PC-9 (cell line): ENCODE measurements around the gene RYR3. TPM values are rescaled to one million over a fixed set of nuclear protein-coding genes. Genes with fewer than 3 reads are reported as not detected.

Source experiments
- BruUV-seq: library from RNA; stranded (reverse); fragments of 400-500 nt; replicated peaks from 2 replicates; lab custom pipeline; 2021; lab: Mats Ljungman, UMichigan
- CTCF ChIA-PET: fragments of 300-600 bp; sonication (Branson Sonifier 250); formaldehyde crosslinking; loops from one replicate; lab custom pipeline; 2022; ENCODE audit warnings: antibody characterized with exemption; lab: Charles Lee
- POLR2A ChIA-PET: fragments of 300-600 bp; sonication (Branson Sonifier 250); formaldehyde crosslinking; loops from one replicate; lab custom pipeline; 2022; ENCODE audit warnings: antibody characterized with exemption; ENCODE audit not compliant: unreplicated experiment; lab: Charles Lee
- DNase-seq, 2 experiments: peaks; one replicate each; pipeline versions ENCODE4 v3.0.0 to v3.0.0-alpha.2; 2015 to 2022; ENCODE audit warnings: mixed read lengths in 1 of 2
- H2AFZ ChIP-seq: fragments of 200-600 bp; sonication (generic); 2 replicates; pipeline ENCODE4 v1.8.1; 2017; ENCODE audit warnings: antibody characterized with exemption
- H3F3A ChIP-seq: fragments of 200-600 bp; sonication (generic); 2 replicates; pipeline ENCODE4 v1.8.1; 2017; ENCODE audit warnings: antibody characterized with exemption, mild to moderate bottlenecking, low read depth; ENCODE audit not compliant: insufficient read depth
- H3K27ac ChIP-seq: fragments of 200-600 bp; sonication (generic); 2 replicates; pipeline ENCODE4 v1.6.1; 2016; ENCODE audit warnings: mixed run types
- H3K27me3 ChIP-seq: fragments of 200-600 bp; sonication (generic); 2 replicates; pipeline ENCODE4 v1.6.1; 2016; ENCODE audit warnings: low read depth, mixed run types; ENCODE audit not compliant: insufficient read depth
- H3K36me3 ChIP-seq: fragments of 200-600 bp; sonication (generic); 2 replicates; pipeline ENCODE4 v1.6.1; 2016; ENCODE audit warnings: low read depth, mixed run types
- H3K4me1 ChIP-seq: fragments of 200-600 bp; sonication (generic); replicated peaks from 2 replicates; pipeline ENCODE4 v1.6.1; 2016; ENCODE audit warnings: mixed run types; ENCODE audit not compliant: insufficient read depth
- H3K4me2 ChIP-seq: fragments of 200-600 bp; sonication (generic); 2 replicates; pipeline ENCODE4 v1.6.1; 2017; ENCODE audit warnings: mixed run types
- H3K4me3 ChIP-seq: fragments of 200-600 bp; sonication (generic); 2 replicates; pipeline ENCODE4 v1.6.1; 2016; ENCODE audit warnings: mixed run types
- H3K79me2 ChIP-seq: fragments of 200-600 bp; sonication (generic); 2 replicates; pipeline ENCODE4 v1.6.1; 2017; ENCODE audit warnings: low read depth, mixed run types
- H3K9me2 ChIP-seq: fragments of 200-600 bp; sonication (generic); 2 replicates; pipeline ENCODE4 v1.8.1; 2017; ENCODE audit warnings: mild to moderate bottlenecking; ENCODE audit not compliant: insufficient read depth
- H3K9me3 ChIP-seq: fragments of 200-600 bp; sonication (generic); 2 replicates; pipeline ENCODE4 v1.8.1; 2016; ENCODE audit warnings: low read depth; ENCODE audit not compliant: insufficient read depth
- H4K20me1 ChIP-seq: fragments of 200-600 bp; sonication (generic); 2 replicates; pipeline ENCODE4 v1.8.1; 2017; ENCODE audit not compliant: insufficient read depth
- CTCF ChIP-seq: fragments of 200-600 bp; sonication (generic); conservative IDR thresholded peaks from 2 replicates; pipeline ENCODE4 v1.6.1; 2017; ENCODE audit warnings: mixed run types, antibody characterized with exemption, mild to moderate bottlenecking, moderate library complexity
- EZH2 ChIP-seq: fragments of 200-600 bp; sonication (generic); IDR thresholded peaks from 2 replicates; pipeline ENCODE4 v1.8.0; 2017; ENCODE audit warnings: antibody characterized with exemption, low read depth
- intact Hi-C: fragments of 100-400 bp; cut with micrococcal nuclease; formaldehyde crosslinking; loops from one replicate; pipeline ENCODE4 v1.10.0; 2022; ENCODE audit not compliant: unreplicated experiment
- total RNA-seq: library from RNA; stranded (reverse); gene quantifications from 2 replicates; pipeline ENCODE4 v1.2.3, GENCODE V29; 2021

RYR3 gene
- total RNA-seq, 1 experiment from 2014 or later = 0.15 TPM

GRCh38 chr15:33729653-33730052, 418.9 kb downstream of the RYR3 start:
- H3K9me3 ChIP-seq = no peaks in the 10 kb centered on the region

GRCh38 chr15:33730815-33731214, 420.0 kb downstream of the RYR3 start:
- BruUV-seq = no TSS peak
- no peak for TF ChIP-seq EZH2
- no peak for TF ChIP-seq CTCF
- Histone ChIP-seq H3K79me2 (no peaks in the 10 kb centered on the region), H3K4me1 (no peaks in the 10 kb centered on the region), H3K36me3 (no peaks in the 10 kb centered on the region), H3K27ac (no peak overlapping the region), H3K4me2 (no peak overlapping the region), H2AFZ (no peak overlapping the region), H3K27me3 (no peaks in the 10 kb centered on the region), H3F3A (no peaks in the 10 kb centered on the region), H4K20me1 (no peaks in the 10 kb centered on the region), H3K9me2 (no peaks in the 10 kb centered on the region), H3K9me3 (no peaks in the 10 kb centered on the region), H3K4me3 (no peak overlapping the region)
- intact Hi-C loops = no loop called here
- POLR2A ChIA-PET = interaction anchor here (0.6 kb wide), 1 partner anchor 702 kb away, joined by 3 read pairs; no protein-coding TSS in a partner anchor
- CTCF ChIA-PET = no interaction called here
- DNase-seq = no peak

More at GRCh38 chr15:33729653-33730052, 418.9 kb downstream of the RYR3 start:
- CTCF ChIA-PET = interaction anchor here (1.2 to 1.4 kb wide), 2 partner anchors 437 to 493 kb away, joined by 3 to 5 read pairs; no protein-coding TSS in a partner anchor
- H3K79me2 ChIP-seq = no peaks in the 10 kb centered on the region
- H3F3A ChIP-seq = no peaks in the 10 kb centered on the region
- H3K36me3 ChIP-seq = no peaks in the 10 kb centered on the region
- no peak overlapping the region for H3K4me2 ChIP-seq
- no peaks in the 10 kb centered on the region for H3K27me3 ChIP-seq
- no peak overlapping the region for H2AFZ ChIP-seq
- H3K4me1 ChIP-seq = no peaks in the 10 kb centered on the region
- POLR2A ChIA-PET = no interaction called here
- TF ChIP-seq CTCF = no peak; the same call in 1 of the 2 replicates
- TF ChIP-seq EZH2 = no peak
- H3K9me2 ChIP-seq = no peaks in the 10 kb centered on the region
- DNase-seq = peak in 1 of 2 experiments; percentile 6
- no peak overlapping the region for H3K27ac ChIP-seq
- intact Hi-C loops = loop anchor here (1.0 kb wide), 2 partner anchors 436 to 495 kb away; no protein-coding TSS in a partner anchor
- BruUV-seq = no TSS peak
- H3K4me3 ChIP-seq = no peak overlapping the region
- no peaks in the 10 kb centered on the region for H4K20me1 ChIP-seq

DNA sequence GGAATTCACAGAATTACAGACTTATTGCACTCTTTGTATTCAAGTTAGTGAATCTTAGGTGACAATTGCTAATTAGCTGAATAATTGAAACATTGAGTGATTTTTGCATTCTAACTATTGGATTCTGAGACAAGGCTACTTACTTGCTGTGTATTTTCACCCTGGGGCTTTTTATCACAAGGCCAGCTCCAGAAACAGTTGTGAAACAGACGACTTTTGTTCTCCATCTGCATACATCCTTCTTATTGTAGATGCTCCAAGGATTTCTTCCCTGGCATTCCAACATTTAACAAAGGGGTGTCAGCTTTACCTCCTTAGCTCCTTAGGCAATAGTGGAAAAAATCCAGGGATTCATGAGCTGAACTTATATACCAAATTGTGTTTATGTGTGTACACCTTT, 424.4 kb downstream of the RYR3 start:
- DNase-seq = no peak
- Histone ChIP-seq H3K27ac (no peak overlapping the region), H2AFZ (no peak overlapping the region), H3K9me2 (no peaks in the 10 kb centered on the region), H3K4me1 (no peaks in the 10 kb centered on the region), H3K79me2 (no peaks in the 10 kb centered on the region), H3K36me3 (no peaks in the 10 kb centered on the region), H3K9me3 (no peaks in the 10 kb centered on the region), H4K20me1 (no peaks in the 10 kb centered on the region), H3F3A (no peaks in the 10 kb centered on the region), H3K27me3 (no peaks in the 10 kb centered on the region), H3K4me3 (no peak overlapping the region), H3K4me2 (no peak overlapping the region)
- ChIA-PET CTCF (interaction anchor here (0.7 to 0.9 kb wide), 2 partner anchors 231 to 441 kb away, joined by 3 to 4 read pairs; no protein-coding TSS in a partner anchor), POLR2A (interaction anchor here (0.6 kb wide), 1 partner anchor 13 kb away, joined by 3 read pairs; no protein-coding TSS in a partner anchor)
- intact Hi-C loops = loop anchor here (1.0 to 5.0 kb wide), 3 partner anchors 229 to 852 kb away; no protein-coding TSS in a partner anchor
- BruUV-seq = no TSS peak
- no peak for TF ChIP-seq CTCF
- TF ChIP-seq EZH2 = no peak
